K562 (cell line): ENCODE results near the gene LRRC41. TPM values are rescaled to one million over a fixed set of nuclear protein-coding genes. Genes with fewer than 3 reads are reported as not detected.
"Not testable (repeated sequence)": the region's sequence is repeated elsewhere in the genome, so short reads cannot be mapped to it uniquely, and the experiment has no call there.

Experiments used
- ATAC-seq: fragments of 200-7000 bp; cut with Tn5 transposase; 3 replicates; pipeline ENCODE4 v1.9.1; 2020; ENCODE audit warnings: moderate library complexity
- BruUV-seq: library from RNA; stranded (reverse); fragments of 400-500 nt; replicated peaks from 2 replicates; lab custom pipeline; 2021; lab: Mats Ljungman, UMichigan
- CTCF ChIA-PET: fragments of 300-600 bp; formaldehyde crosslinking; extraction: SDS; loops from one replicate; lab custom pipeline; 2021; ENCODE audit warnings: low intra/inter-chr PET ratio; lab: Yijun Ruan, JAX
- POLR2A ChIA-PET: fragments of 300-600, 350-650 bp; sonication (Branson Sonifier 250); formaldehyde crosslinking; extraction: SDS; loops from one replicate; lab custom pipeline; 2021; ENCODE audit warnings: antibody characterized with exemption, inconsistent platforms; lab: Yijun Ruan, JAX
- DNase-seq, 4 experiments: peaks; one replicate each; pipeline versions ENCODE4 v3.0.0 to v3.0.0-alpha.2; 2011 to 2018; ENCODE audit warnings: low spot score in 3 of 4, mixed read lengths in 3 of 4; ENCODE audit errors: extremely low read depth in 1 of 4
- FAIRE-seq: peaks from 2 replicates; lab custom pipeline; 2011; peaks lifted over from hg19 to GRCh38; lab: Jason Lieb, UNC
- H2AFZ ChIP-seq: 2 replicates; pipeline ENCODE4 v1.6.0; 2011; ENCODE audit warnings: low read depth, low read length, control low read depth, inconsistent platforms
- H3K27ac ChIP-seq: fragments of 200-600 bp; 3 replicates; pipeline ENCODE4 v1.8.0; 2011; ENCODE audit warnings: low read depth, mild to moderate bottlenecking, control low read depth, inconsistent platforms, low read length, moderate library complexity, mixed read lengths; ENCODE audit errors: extremely low read depth
- H3K27me3 ChIP-seq, 2 experiments: fragments of 300-600 bp in 1 of 2; 2 replicates in 1 of 2; 3 replicates in 1 of 2; pipeline versions ENCODE4 v1.6.0 to v1.8.0; 2011; ENCODE audit warnings: inconsistent platforms in 2 of 2, low read length in 2 of 2, mild to moderate bottlenecking in 1 of 2, mixed read lengths in 1 of 2, moderate library complexity in 1 of 2; ENCODE audit not compliant: control insufficient read depth in 2 of 2, insufficient read depth in 2 of 2
- H3K36me3 ChIP-seq: fragments of 300-600 bp; 3 replicates; pipeline ENCODE4 v1.8.0; 2011; ENCODE audit warnings: mild to moderate bottlenecking, low read length, inconsistent platforms; ENCODE audit not compliant: control insufficient read depth, insufficient read depth
- H3K4me1 ChIP-seq, 2 experiments: fragments of 200-600 bp in 1 of 2; replicated peaks in 1 of 2; 2 replicates in 1 of 2; 3 replicates in 1 of 2; pipeline versions ENCODE4 v1.5.1 to v1.8.0; 2011; ENCODE audit warnings: inconsistent platforms in 2 of 2, low read length in 2 of 2, mild to moderate bottlenecking in 1 of 2, mixed read lengths in 1 of 2, moderate library complexity in 1 of 2; ENCODE audit not compliant: control insufficient read depth in 2 of 2, insufficient read depth in 2 of 2
- H3K4me2 ChIP-seq: 2 replicates; pipeline ENCODE4 v1.6.1; 2011; ENCODE audit warnings: low read length, control low read depth, inconsistent platforms, mixed read lengths; ENCODE audit not compliant: insufficient read depth
- H3K4me3 ChIP-seq: fragments of 200-600 bp; sonication (generic), shearing (Covaris generic); 2 replicates; pipeline ENCODE4 v1.5.1; 2016; ENCODE audit warnings: control low read depth, inconsistent platforms
- H3K79me2 ChIP-seq: fragments of 200-600 bp; 3 replicates; pipeline ENCODE4 v1.8.0; 2011; ENCODE audit warnings: low read length, inconsistent platforms; ENCODE audit not compliant: control insufficient read depth, insufficient read depth
- H3K9ac ChIP-seq, 2 experiments: 2 replicates each; pipeline versions ENCODE4 v1.6.0 to v1.6.1; 2011; ENCODE audit warnings: low read depth in 2 of 2, low read length in 2 of 2, control low read depth in 1 of 2, inconsistent platforms in 1 of 2, mild to moderate bottlenecking in 1 of 2, mixed read lengths in 1 of 2; ENCODE audit not compliant: insufficient read depth in 1 of 2
- H3K9me1 ChIP-seq: one replicate; pipeline ENCODE4 v1.6.0; 2011; ENCODE audit warnings: inconsistent platforms, mild to moderate bottlenecking, low read length, moderate library complexity; ENCODE audit not compliant: control insufficient read depth, insufficient read depth
- H3K9me3 ChIP-seq: replicated peaks from 2 replicates; pipeline ENCODE4 v1.5.1; 2011; ENCODE audit warnings: low read depth, low read length, inconsistent platforms; ENCODE audit not compliant: control insufficient read depth, insufficient read depth
- H4K20me1 ChIP-seq: replicated peaks from 2 replicates; pipeline ENCODE4 v1.6.1; 2011; ENCODE audit warnings: low read length, inconsistent platforms, mixed read lengths; ENCODE audit not compliant: control insufficient read depth, insufficient read depth
- ZNF121 ChIP-seq: sonication (generic); formaldehyde crosslinking; conservative IDR thresholded peaks from 2 replicates; pipeline ENCODE4 v1.8.0; 2022; ENCODE audit warnings: missing genetic modification reagents
- ZNF384 ChIP-seq: IDR thresholded peaks from 2 replicates; pipeline ENCODE4 v1.6.1; 2012; ENCODE audit warnings: low read depth, low read length, improper control_type of control experiment
- WGBS: fragments of 100-300 bp; shearing (Covaris generic); methylation state at CpG from one replicate; pipeline ENCODE4 v1.1.6; 2016; ENCODE audit warnings: low coverage, mixed read lengths; ENCODE audit not compliant: insufficient coverage; ENCODE audit errors: missing lambda C conversion rate; 5-methylcytosine and 5-hydroxymethylcytosine counted together
- in situ Hi-C: fragments of 300-500 bp; cut with MboI; formaldehyde crosslinking; loops from 4 replicates; pipeline ENCODE4 v1.15.0; 2018; ENCODE audit warnings: inconsistent platforms, mixed read lengths
- intact Hi-C: fragments of 100-400 bp; cut with micrococcal nuclease; formaldehyde crosslinking; loops from 2 replicates; pipeline ENCODE4 v1.14.2; 2022
- polyA plus RNA-seq, 8 experiments: library from polyadenylated mRNA; depleted of rRNA in 4 of 8; stranded (reverse) in 5 of 8; unstranded in 3 of 8; fragments of >200 nt; fragmentation: Nextera tagmentation in 2 of 8; fragmentation: Illumina TruSeq in 1 of 8; extraction: Ambion mirVana in 2 of 8; extraction: Trizol in 1 of 8; gene quantifications; 2 replicates each; pipeline versions ENCODE4 v1.2.1 to v1.2.3, GENCODE V29; 2011 to 2014; ENCODE audit warnings: inconsistent platforms in 1 of 8, missing spikeins in 1 of 8
- total RNA-seq, 7 experiments: library from RNA; depleted of rRNA in 6 of 7; stranded (reverse); fragments of >200 nt in 6 of 7; fragmentation: Illumina TruSeq in 2 of 7; extraction: Trizol in 2 of 7; gene quantifications; 2 replicates each; pipeline versions ENCODE4 v1.2.1 to v1.2.3, GENCODE V29; 2011 to 2021; ENCODE audit warnings: low replicate concordance in 1 of 7
- TF ChIP-seq, protein P1 (sequence below): fragments of 450-650 bp; formaldehyde crosslinking; IDR thresholded peaks from 2 replicates; pipeline ENCODE4 v1.4.0; 2020; ENCODE audit warnings: mild to moderate bottlenecking, moderate library complexity
- TF ChIP-seq, protein P2 (sequence below), 2 experiments: fragments of 450-650 bp in 1 of 2; sonication (generic) in 1 of 2; formaldehyde crosslinking in 1 of 2; IDR thresholded peaks; 2 replicates each; pipeline versions ENCODE4 v1.7.1 to v1.9.0; 2016 to 2022; ENCODE audit warnings: inconsistent platforms in 1 of 2, mild to moderate bottlenecking in 1 of 2, missing genetic modification reagents in 1 of 2

The LRRC41 gene
- total and polyA plus RNA-seq, 9 of the 15 experiments (the other 6 are each of a cell fraction or from before 2014, with no cell fraction given) = 10.5 to 64.7 (median 44.2) TPM

DNA sequence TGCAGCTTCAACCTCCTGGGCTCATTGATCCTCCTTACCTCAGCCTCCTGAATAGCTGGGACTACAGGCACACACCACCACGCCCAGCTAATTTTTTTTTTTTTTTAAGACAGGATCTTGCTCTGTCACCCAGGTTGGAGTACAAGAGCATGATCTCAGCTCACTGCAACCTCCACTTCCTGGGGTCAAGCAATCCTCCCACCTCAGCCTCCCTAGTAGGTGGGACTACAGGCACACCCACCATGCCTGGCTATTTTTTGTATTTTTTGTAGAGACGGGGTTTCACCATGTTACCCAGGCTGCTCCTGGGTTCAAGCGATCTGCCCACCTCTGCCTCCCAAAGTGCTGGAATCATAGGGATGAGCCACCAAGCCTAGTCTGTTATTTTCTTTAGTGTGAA is 59.6 kb downstream of the LRRC41 start:
- in situ Hi-C loops, FAIRE-seq, H3K36me3 ChIP-seq, H3K4me2 ChIP-seq, CTCF ChIA-PET, H3K9me1 ChIP-seq, BruUV-seq, H3K27ac ChIP-seq, H3K4me3 ChIP-seq, H3K9ac ChIP-seq, H3K9me3 ChIP-seq, DNase-seq, H3K27me3 ChIP-seq, H4K20me1 ChIP-seq, ATAC-seq, H2AFZ ChIP-seq, intact Hi-C loops: not testable (repeated sequence)
- Histone ChIP-seq H3K79me2 (peaks cover 15% of the 10 kb centered on the region), H3K4me1 (peaks cover 16 to 33% of the 10 kb centered on the region in 2 experiments; a peak in 4 of 5 replicates)
- POLR2A ChIA-PET = interaction anchor here (0.6 kb wide), 1 partner anchor 15 kb away, joined by 4 read pairs; no protein-coding TSS in a partner anchor
- TF ChIP-seq ZNF384 = peak; percentile 55
- 73% methylated on average over 3 of the region's 3 CpGs for WGBS

DNA sequence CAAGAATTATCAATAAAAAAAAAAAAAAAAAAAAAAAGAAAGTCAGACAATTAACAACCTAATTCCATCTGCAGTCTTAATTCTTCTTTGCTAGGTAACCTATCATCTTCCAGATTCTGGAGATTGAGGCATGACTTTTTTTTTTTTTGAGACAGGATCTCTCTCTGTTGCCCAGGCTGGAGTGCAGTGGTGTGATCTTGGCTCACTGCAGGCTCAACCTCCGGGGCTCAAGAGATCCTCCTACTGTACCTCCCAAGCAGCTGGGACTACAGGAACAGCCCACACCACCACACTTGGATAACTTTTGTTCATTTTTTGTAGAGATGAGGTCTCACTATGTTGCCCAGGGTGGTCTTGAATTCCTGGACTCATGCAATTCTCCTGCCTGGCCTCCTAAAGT is 60.5 kb downstream of the LRRC41 start:
- H3K4me2 ChIP-seq = no peak overlapping the region
- no peaks in the 10 kb centered on the region for H3K27me3 ChIP-seq
- H3K4me1 ChIP-seq = peaks cover 10 to 27% of the 10 kb centered on the region in 2 experiments; a peak in 4 of 5 replicates
- H3K4me3 ChIP-seq = no peak overlapping the region
- DNase-seq (no peak), FAIRE-seq (no peak), ATAC-seq (no peak)
- in situ Hi-C loops = no loop called here
- no peak overlapping the region for H2AFZ ChIP-seq
- intact Hi-C loops = no loop called here
- no peaks in the 10 kb centered on the region for H4K20me1 ChIP-seq
- WGBS = 17% methylated on average over 1 of the region's 1 CpG
- POLR2A ChIA-PET = no interaction called here
- H3K9me1 ChIP-seq = no peaks in the 10 kb centered on the region
- no peaks in the 10 kb centered on the region for H3K36me3 ChIP-seq
- TF ChIP-seq, protein P1, sequence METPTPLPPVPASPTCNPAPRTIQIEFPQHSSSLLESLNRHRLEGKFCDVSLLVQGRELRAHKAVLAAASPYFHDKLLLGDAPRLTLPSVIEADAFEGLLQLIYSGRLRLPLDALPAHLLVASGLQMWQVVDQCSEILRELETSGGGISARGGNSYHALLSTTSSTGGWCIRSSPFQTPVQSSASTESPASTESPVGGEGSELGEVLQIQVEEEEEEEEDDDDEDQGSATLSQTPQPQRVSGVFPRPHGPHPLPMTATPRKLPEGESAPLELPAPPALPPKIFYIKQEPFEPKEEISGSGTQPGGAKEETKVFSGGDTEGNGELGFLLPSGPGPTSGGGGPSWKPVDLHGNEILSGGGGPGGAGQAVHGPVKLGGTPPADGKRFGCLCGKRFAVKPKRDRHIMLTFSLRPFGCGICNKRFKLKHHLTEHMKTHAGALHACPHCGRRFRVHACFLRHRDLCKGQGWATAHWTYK = no peak
- TF ChIP-seq, protein P2, sequence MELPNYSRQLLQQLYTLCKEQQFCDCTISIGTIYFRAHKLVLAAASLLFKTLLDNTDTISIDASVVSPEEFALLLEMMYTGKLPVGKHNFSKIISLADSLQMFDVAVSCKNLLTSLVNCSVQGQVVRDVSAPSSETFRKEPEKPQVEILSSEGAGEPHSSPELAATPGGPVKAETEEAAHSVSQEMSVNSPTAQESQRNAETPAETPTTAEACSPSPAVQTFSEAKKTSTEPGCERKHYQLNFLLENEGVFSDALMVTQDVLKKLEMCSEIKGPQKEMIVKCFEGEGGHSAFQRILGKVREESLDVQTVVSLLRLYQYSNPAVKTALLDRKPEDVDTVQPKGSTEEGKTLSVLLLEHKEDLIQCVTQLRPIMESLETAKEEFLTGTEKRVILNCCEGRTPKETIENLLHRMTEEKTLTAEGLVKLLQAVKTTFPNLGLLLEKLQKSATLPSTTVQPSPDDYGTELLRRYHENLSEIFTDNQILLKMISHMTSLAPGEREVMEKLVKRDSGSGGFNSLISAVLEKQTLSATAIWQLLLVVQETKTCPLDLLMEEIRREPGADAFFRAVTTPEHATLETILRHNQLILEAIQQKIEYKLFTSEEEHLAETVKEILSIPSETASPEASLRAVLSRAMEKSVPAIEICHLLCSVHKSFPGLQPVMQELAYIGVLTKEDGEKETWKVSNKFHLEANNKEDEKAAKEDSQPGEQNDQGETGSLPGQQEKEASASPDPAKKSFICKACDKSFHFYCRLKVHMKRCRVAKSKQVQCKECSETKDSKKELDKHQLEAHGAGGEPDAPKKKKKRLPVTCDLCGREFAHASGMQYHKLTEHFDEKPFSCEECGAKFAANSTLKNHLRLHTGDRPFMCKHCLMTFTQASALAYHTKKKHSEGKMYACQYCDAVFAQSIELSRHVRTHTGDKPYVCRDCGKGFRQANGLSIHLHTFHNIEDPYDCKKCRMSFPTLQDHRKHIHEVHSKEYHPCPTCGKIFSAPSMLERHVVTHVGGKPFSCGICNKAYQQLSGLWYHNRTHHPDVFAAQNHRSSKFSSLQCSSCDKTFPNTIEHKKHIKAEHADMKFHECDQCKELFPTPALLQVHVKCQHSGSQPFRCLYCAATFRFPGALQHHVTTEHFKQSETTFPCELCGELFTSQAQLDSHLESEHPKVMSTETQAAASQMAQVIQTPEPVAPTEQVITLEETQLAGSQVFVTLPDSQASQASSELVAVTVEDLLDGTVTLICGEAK (IDR thresholded peaks at IDR 0.05) = peak; percentile 39; the same call in 1 of the 2 replicates
- TF ChIP-seq, protein P2 (CRISPR knock-in tag; IDR thresholded peaks at IDR 0.05) = no peak
- TF ChIP-seq ZNF121 = peak; percentile 65
- TF ChIP-seq, all 486 proteins: peak for 2
- H3K79me2 ChIP-seq = peaks cover 6% of the 10 kb centered on the region
- no peak overlapping the region for H3K9ac ChIP-seq
- H3K27ac ChIP-seq = no peak overlapping the region
- BruUV-seq = no TSS peak
- H3K9me3 ChIP-seq = no peaks in the 10 kb centered on the region
- CTCF ChIA-PET = no interaction called here
